ENCODE data around the gene DAPP1. TPM values are rescaled to one million over a fixed set of nuclear protein-coding genes. Genes with fewer than 3 reads are reported as not detected.
A peak's percentile ranks its signal among the peaks of the same experiment; 100 is the strongest.

Gene DAPP1
- polyA plus RNA-seq, 4 donors: 0.88 to 1.9 (median 1.1) TPM

GRCh38 chr4:99893839-99894160, 77.2 kb downstream of the DAPP1 start:
- no peak for DNase-seq (ENCODE audit: low read depth in 4 of 4, low spot score in 3 of 4)

DNA sequence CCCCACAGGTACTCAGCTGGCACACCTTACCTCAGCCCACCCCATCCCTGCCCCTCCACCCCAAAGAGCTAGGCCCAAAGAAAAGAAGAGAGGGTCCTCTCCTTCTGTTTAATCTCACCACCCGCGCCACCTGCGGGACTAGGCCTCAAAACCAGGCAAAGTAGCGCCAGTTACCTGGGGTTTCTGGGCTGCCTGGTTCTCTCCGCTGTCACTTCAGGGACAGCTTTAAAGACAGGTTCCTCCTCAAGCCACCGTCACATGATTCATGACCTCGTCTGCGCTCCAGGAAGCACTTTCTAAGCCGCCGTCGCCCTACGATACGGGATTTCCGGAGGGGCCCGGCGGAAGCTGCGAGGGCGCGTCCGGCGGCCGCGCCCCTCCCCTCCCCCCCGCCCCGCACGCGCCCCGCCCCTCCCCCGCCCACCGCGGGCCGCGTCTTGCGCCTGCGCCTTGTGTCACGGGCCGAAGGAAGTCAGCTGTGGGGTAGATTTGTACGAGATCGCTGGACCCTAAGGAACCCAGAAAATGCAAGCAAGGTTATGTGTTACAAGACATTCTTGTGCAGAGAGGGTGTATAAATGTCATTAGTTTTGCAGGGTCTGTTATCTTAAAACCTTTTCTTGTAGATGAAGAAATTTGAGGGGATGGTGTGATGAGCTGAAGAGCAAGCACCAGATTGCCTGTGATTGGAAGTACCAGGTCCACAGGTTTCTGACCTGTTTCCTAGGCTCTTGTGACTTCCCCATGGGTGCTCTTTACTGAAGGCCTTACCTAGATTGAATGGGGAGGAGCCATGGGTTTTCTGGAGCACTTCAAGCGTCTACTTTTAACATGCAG, 77.8 kb downstream of the DAPP1 start, which contains the start of gene LAMTOR3:
Gene LAMTOR3, minus strand, starts transcription at position 267 of the 837 bp plus-strand sequence. CDS start 464 bp downstream, outside the sequence.
- DNase-seq (ENCODE audit: low read depth in 4 of 4, low spot score in 3 of 4): peak; percentile 80 to 84 (median 81)

- DNase-seq (ENCODE audit: low read depth in 4 of 4, low spot score in 3 of 4): no peak
Measured at GRCh38 chr4:99894998-99895397, 78.4 kb downstream of the DAPP1 start.

DNA sequence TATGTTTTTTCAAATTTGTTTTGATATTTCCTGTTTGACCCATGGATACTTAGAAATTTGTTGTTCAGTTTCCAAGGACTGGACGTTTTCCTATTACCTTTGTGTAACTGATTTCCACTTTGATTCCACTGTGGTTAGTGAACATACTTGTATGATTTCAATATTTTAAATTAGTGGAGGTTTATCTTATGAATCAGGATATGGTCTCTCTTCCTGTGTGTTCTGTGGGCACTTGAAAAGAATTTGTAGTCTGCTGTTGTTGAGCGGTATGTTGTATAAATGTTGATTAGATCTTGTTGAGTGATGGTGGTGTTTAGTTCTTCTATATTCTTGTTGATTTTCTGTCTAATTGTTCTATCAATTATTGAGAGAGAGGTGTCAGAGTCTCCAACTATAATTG, 98.8 kb downstream of the DAPP1 start:
- DNase-seq (ENCODE audit: low read depth in 4 of 4, low spot score in 3 of 4): no peak

DNA sequence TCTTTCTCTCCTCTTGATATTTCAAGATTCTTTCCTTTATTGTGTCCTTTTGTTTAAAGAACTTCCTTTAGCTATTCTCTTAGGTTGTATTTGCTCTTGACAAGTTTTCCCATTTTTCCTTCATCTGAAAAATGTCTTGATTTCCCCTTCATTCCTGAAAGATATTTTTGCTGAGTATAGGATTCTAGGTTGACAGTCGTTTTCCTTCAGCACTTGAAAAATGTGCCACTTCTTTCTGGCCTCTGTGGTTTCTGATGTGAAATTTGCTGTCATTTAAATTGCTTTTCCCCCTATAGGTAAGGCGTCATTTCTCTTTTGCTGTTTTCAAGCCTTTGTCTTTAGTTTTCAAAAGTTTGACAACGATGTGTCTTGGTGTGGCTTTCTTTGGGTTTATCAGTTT, 100.9 kb downstream of the DAPP1 start:
- no peak for DNase-seq (ENCODE audit: low read depth in 4 of 4, low spot score in 3 of 4)

DNA sequence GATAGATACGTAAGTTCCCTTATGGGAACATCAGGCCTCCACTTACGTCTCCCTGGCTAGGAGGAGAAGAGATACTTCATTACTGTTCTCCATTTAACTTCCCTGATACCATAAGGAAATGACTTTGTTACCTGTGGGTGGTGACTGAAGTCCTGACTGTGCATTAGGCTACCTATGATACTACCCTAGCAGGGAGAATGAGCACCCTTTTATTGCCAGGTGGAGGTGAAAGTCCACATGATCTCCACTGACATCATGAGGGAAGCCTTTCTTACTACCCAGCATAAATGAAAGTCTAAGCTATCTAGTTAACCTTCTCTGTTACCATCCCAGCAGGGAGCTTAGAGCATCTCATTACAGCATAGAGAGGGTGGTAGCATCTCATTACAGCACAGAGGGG, 102.0 kb downstream of the DAPP1 start:
- DNase-seq (ENCODE audit: low read depth in 4 of 4, low spot score in 3 of 4): no peak

Other genes starting within 250 kb of the DAPP1 start
- gene MTTP, start 242.0 kb upstream of the DAPP1 start, polyA plus RNA-seq (ENCODE audit: insufficient read length in 4 of 4): 10 to 100 TPM in 2 of 4 donors, 1 to 10 TPM in 2; 8.6 to 17.4 (median 10.1) TPM
- 1 to 10 TPM in 1 of 4 donors, under 1 TPM in 3; 0.53 to 1.4 (median 0.78) TPM for gene C4orf54, start 159.0 kb upstream of the DAPP1 start, polyA plus RNA-seq (ENCODE audit: insufficient read length in 4 of 4)
- 100 to 1,000 TPM in 3 of 4 donors, 10 to 100 TPM in 1; 98.1 to 133 (median 123) TPM for gene LAMTOR3, start 77.6 kb downstream of the DAPP1 start, polyA plus RNA-seq (ENCODE audit: insufficient read length in 4 of 4)
- gene DNAJB14, start 129.8 kb downstream of the DAPP1 start, polyA plus RNA-seq (ENCODE audit: insufficient read length in 4 of 4): 10 to 100 TPM; 32.1 to 45.0 (median 41.9) TPM
- gene H2AZ1, start 133.4 kb downstream of the DAPP1 start, polyA plus RNA-seq (ENCODE audit: insufficient read length in 4 of 4): 100 to 1,000 TPM; 372 to 423 (median 387) TPM